H1 (cell line): ENCODE measurements around the gene PTDSS2.
"Not testable (repeated sequence)": the region's sequence is repeated elsewhere in the genome, so short reads cannot be mapped to it uniquely, and the experiment has no call there.

Experiments used
- BACH1 ChIP-seq: IDR thresholded peaks from 2 replicates; pipeline ENCODE4 v1.6.1; 2012; ENCODE audit warnings: low read length, improper control_type of control experiment
- BRCA1 ChIP-seq: IDR thresholded peaks from 2 replicates; pipeline ENCODE4 v1.6.1; 2012; ENCODE audit warnings: low read depth, low read length, improper control_type of control experiment
- EP300 ChIP-seq, 2 experiments: IDR thresholded peaks; 1 replicate in 1 of 2; 2 replicates in 1 of 2; pipeline ENCODE4 v1.6.1; 2011 to 2012; ENCODE audit warnings: low read depth in 2 of 2, low read length in 2 of 2, mild to moderate bottlenecking in 2 of 2, borderline replicate concordance in 1 of 2, inconsistent platforms in 1 of 2, moderate library complexity in 1 of 2
- JUND ChIP-seq: IDR thresholded peaks from 2 replicates; pipeline ENCODE4 v1.6.1; 2011; ENCODE audit warnings: mild to moderate bottlenecking, improper control_type of control experiment, low read length
- POLR2A ChIP-seq, 2 experiments: IDR thresholded peaks; 1 replicate in 1 of 2; 2 replicates in 1 of 2; pipeline ENCODE4 v1.6.1; 2011; ENCODE audit warnings: low read depth in 2 of 2, low read length in 2 of 2, mild to moderate bottlenecking in 2 of 2; ENCODE audit errors: control extremely low read depth in 1 of 2
- POU5F1 ChIP-seq: IDR thresholded peaks from 2 replicates; pipeline ENCODE4 v1.6.1; 2011; ENCODE audit warnings: low read depth, mild to moderate bottlenecking, low read length, moderate library complexity
- SP1 ChIP-seq: IDR thresholded peaks from 2 replicates; pipeline ENCODE4 v1.6.1; 2011; ENCODE audit warnings: low read depth, low read length
- TAF1 ChIP-seq: IDR thresholded peaks from 2 replicates; pipeline ENCODE4 v1.6.1; 2011; ENCODE audit warnings: mild to moderate bottlenecking, low read depth, low read length
- YY1 ChIP-seq: IDR thresholded peaks from 2 replicates; pipeline ENCODE4 v1.6.1; 2011; ENCODE audit warnings: low read depth, mild to moderate bottlenecking, low read length
- TF ChIP-seq, protein P1 (sequence below), 3 experiments: IDR thresholded peaks; 1 replicate in 2 of 3; 2 replicates in 1 of 3; pipeline versions ENCODE4 v1.5.1 to v1.6.1; 2011; ENCODE audit warnings: low read length in 3 of 3, mild to moderate bottlenecking in 3 of 3, inconsistent platforms in 2 of 3, low read depth in 1 of 3, moderate library complexity in 1 of 3; ENCODE audit not compliant: insufficient read depth in 1 of 3; ENCODE audit errors: control extremely low read depth in 1 of 3
- TF ChIP-seq, protein P2 (sequence below): IDR thresholded peaks from 2 replicates; pipeline ENCODE4 v1.6.1; 2012; ENCODE audit warnings: inconsistent platforms
- TF ChIP-seq, protein P3 (sequence below): IDR thresholded peaks from 2 replicates; pipeline ENCODE4 v1.6.1; 2011; ENCODE audit warnings: low read length, improper control_type of control experiment

DNA sequence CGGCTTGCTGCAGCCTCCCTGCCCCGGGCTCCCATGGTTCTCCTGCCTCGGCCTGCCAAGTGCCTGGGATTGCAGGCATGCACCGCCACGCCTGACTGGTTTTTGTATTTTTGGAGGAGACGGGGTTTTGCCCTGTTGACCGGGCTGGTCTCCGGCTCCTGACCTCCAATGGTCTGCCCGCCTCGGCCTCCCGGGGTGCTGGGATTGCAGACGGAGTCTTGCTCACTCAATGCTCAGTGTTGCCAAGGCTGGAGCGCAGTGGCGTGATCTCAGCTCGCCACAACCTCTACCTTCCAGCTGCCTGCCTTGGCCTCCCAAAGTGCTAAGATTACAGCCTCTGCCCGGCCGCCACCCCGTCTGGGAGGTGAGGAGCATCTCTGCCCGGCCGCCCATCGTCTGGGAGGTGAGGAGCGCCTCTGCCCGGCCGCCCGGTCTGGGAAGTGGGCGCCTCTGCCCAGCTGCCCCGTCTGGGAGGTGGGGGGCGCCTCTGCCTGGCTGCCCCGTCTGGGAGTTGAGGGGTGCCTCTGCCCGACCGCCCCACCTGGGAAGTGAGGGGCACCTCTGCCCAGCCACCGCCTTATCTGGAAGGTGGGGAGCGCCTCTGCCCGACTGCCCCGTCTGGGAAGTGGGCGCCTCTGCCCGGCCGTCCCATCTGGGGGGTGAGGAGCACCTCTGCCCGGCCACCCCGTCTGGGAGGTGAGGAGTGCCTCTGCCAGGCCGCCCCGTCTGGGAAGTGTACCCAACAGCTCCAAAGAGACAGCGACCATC lies 67.0 kb downstream of the PTDSS2 start:
- TF ChIP-seq, protein P1, sequence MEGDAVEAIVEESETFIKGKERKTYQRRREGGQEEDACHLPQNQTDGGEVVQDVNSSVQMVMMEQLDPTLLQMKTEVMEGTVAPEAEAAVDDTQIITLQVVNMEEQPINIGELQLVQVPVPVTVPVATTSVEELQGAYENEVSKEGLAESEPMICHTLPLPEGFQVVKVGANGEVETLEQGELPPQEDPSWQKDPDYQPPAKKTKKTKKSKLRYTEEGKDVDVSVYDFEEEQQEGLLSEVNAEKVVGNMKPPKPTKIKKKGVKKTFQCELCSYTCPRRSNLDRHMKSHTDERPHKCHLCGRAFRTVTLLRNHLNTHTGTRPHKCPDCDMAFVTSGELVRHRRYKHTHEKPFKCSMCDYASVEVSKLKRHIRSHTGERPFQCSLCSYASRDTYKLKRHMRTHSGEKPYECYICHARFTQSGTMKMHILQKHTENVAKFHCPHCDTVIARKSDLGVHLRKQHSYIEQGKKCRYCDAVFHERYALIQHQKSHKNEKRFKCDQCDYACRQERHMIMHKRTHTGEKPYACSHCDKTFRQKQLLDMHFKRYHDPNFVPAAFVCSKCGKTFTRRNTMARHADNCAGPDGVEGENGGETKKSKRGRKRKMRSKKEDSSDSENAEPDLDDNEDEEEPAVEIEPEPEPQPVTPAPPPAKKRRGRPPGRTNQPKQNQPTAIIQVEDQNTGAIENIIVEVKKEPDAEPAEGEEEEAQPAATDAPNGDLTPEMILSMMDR (IDR thresholded peaks at IDR 0.05; ENCODE audit: control extremely low read depth in 1 of 3, insufficient read depth in 1 of 3, low read depth in 1 of 3, low read length in 3 of 3), result not testable (repeated sequence)
- TF ChIP-seq BACH1; POLR2A (IDR thresholded peaks at IDR 0.05; ENCODE audit: control extremely low read depth in 1 of 2, low read depth in 2 of 2, low read length in 2 of 2); TAF1; SP1; EP300 (IDR thresholded peaks at IDR 0.05; ENCODE audit: borderline replicate concordance in 1 of 2, low read depth in 2 of 2, low read length in 2 of 2); POU5F1; JUND; YY1; BRCA1: not testable (repeated sequence)
- TF ChIP-seq, protein P2, sequence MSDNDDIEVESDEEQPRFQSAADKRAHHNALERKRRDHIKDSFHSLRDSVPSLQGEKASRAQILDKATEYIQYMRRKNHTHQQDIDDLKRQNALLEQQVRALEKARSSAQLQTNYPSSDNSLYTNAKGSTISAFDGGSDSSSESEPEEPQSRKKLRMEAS, result not testable (repeated sequence)
- TF ChIP-seq, protein P3, sequence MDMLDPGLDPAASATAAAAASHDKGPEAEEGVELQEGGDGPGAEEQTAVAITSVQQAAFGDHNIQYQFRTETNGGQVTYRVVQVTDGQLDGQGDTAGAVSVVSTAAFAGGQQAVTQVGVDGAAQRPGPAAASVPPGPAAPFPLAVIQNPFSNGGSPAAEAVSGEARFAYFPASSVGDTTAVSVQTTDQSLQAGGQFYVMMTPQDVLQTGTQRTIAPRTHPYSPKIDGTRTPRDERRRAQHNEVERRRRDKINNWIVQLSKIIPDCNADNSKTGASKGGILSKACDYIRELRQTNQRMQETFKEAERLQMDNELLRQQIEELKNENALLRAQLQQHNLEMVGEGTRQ, result not testable (repeated sequence)
